ENCODE data around the gene PRKG1.

Gene PRKG1

GRCh38 chr10:52347327-52347667 lies 1273.0 kb downstream of the PRKG1 start:
- H3K27ac ChIP-seq, result no peak overlapping the region
- TF ChIP-seq CTCF (conservative IDR thresholded peaks at IDR 0.05; ENCODE audit: low read depth), result no peak
- no peak for DNase-seq (ENCODE audit: low spot score)
- ChIA-PET POLR2A (ENCODE audit: low non-redundant PET) (no interaction called here), CTCF (interaction anchor here (0.5 kb wide), 2 partner anchors 15 to 136 kb away, joined by 3 read pairs; no protein-coding TSS in a partner anchor)
